K562 (cell line): ENCODE results near the gene PXMP2. TPM values are rescaled to one million over a fixed set of nuclear protein-coding genes. Genes with fewer than 3 reads are reported as not detected.

Source experiments
- ATAC-seq: fragments of 200-7000 bp; cut with Tn5 transposase; 3 replicates; pipeline ENCODE4 v1.9.1; 2020; ENCODE audit warnings: moderate library complexity
- BruUV-seq: library from RNA; stranded (reverse); fragments of 400-500 nt; replicated peaks from 2 replicates; lab custom pipeline; 2021; lab: Mats Ljungman, UMichigan
- CTCF ChIA-PET: fragments of 300-600 bp; formaldehyde crosslinking; extraction: SDS; loops from one replicate; lab custom pipeline; 2021; ENCODE audit warnings: low intra/inter-chr PET ratio; lab: Yijun Ruan, JAX
- POLR2A ChIA-PET: fragments of 300-600, 350-650 bp; sonication (Branson Sonifier 250); formaldehyde crosslinking; extraction: SDS; loops from one replicate; lab custom pipeline; 2021; ENCODE audit warnings: antibody characterized with exemption, inconsistent platforms; lab: Yijun Ruan, JAX
- DNase-seq, 4 experiments: peaks; one replicate each; pipeline versions ENCODE4 v3.0.0 to v3.0.0-alpha.2; 2011 to 2018; ENCODE audit warnings: low spot score in 3 of 4, mixed read lengths in 3 of 4; ENCODE audit errors: extremely low read depth in 1 of 4
- FAIRE-seq: peaks from 2 replicates; lab custom pipeline; 2011; peaks lifted over from hg19 to GRCh38; lab: Jason Lieb, UNC
- H2AFZ ChIP-seq: 2 replicates; pipeline ENCODE4 v1.6.0; 2011; ENCODE audit warnings: low read depth, low read length, control low read depth, inconsistent platforms
- H3K27ac ChIP-seq: fragments of 200-600 bp; 3 replicates; pipeline ENCODE4 v1.8.0; 2011; ENCODE audit warnings: low read depth, mild to moderate bottlenecking, control low read depth, inconsistent platforms, low read length, moderate library complexity, mixed read lengths; ENCODE audit errors: extremely low read depth
- H3K27me3 ChIP-seq, 2 experiments: fragments of 300-600 bp in 1 of 2; 2 replicates in 1 of 2; 3 replicates in 1 of 2; pipeline versions ENCODE4 v1.6.0 to v1.8.0; 2011; ENCODE audit warnings: inconsistent platforms in 2 of 2, low read length in 2 of 2, mild to moderate bottlenecking in 1 of 2, mixed read lengths in 1 of 2, moderate library complexity in 1 of 2; ENCODE audit not compliant: control insufficient read depth in 2 of 2, insufficient read depth in 2 of 2
- H3K36me3 ChIP-seq: fragments of 300-600 bp; 3 replicates; pipeline ENCODE4 v1.8.0; 2011; ENCODE audit warnings: mild to moderate bottlenecking, low read length, inconsistent platforms; ENCODE audit not compliant: control insufficient read depth, insufficient read depth
- H3K4me1 ChIP-seq, 2 experiments: fragments of 200-600 bp in 1 of 2; replicated peaks in 1 of 2; 2 replicates in 1 of 2; 3 replicates in 1 of 2; pipeline versions ENCODE4 v1.5.1 to v1.8.0; 2011; ENCODE audit warnings: inconsistent platforms in 2 of 2, low read length in 2 of 2, mild to moderate bottlenecking in 1 of 2, mixed read lengths in 1 of 2, moderate library complexity in 1 of 2; ENCODE audit not compliant: control insufficient read depth in 2 of 2, insufficient read depth in 2 of 2
- H3K4me2 ChIP-seq: 2 replicates; pipeline ENCODE4 v1.6.1; 2011; ENCODE audit warnings: low read length, control low read depth, inconsistent platforms, mixed read lengths; ENCODE audit not compliant: insufficient read depth
- H3K4me3 ChIP-seq: fragments of 200-600 bp; sonication (generic), shearing (Covaris generic); 2 replicates; pipeline ENCODE4 v1.5.1; 2016; ENCODE audit warnings: control low read depth, inconsistent platforms
- H3K79me2 ChIP-seq: fragments of 200-600 bp; 3 replicates; pipeline ENCODE4 v1.8.0; 2011; ENCODE audit warnings: low read length, inconsistent platforms; ENCODE audit not compliant: control insufficient read depth, insufficient read depth
- H3K9ac ChIP-seq, 2 experiments: 2 replicates each; pipeline versions ENCODE4 v1.6.0 to v1.6.1; 2011; ENCODE audit warnings: low read depth in 2 of 2, low read length in 2 of 2, control low read depth in 1 of 2, inconsistent platforms in 1 of 2, mild to moderate bottlenecking in 1 of 2, mixed read lengths in 1 of 2; ENCODE audit not compliant: insufficient read depth in 1 of 2
- H3K9me1 ChIP-seq: one replicate; pipeline ENCODE4 v1.6.0; 2011; ENCODE audit warnings: inconsistent platforms, mild to moderate bottlenecking, low read length, moderate library complexity; ENCODE audit not compliant: control insufficient read depth, insufficient read depth
- H3K9me3 ChIP-seq: replicated peaks from 2 replicates; pipeline ENCODE4 v1.5.1; 2011; ENCODE audit warnings: low read depth, low read length, inconsistent platforms; ENCODE audit not compliant: control insufficient read depth, insufficient read depth
- H4K20me1 ChIP-seq: replicated peaks from 2 replicates; pipeline ENCODE4 v1.6.1; 2011; ENCODE audit warnings: low read length, inconsistent platforms, mixed read lengths; ENCODE audit not compliant: control insufficient read depth, insufficient read depth
- KAT7 ChIP-seq: sonication (generic); formaldehyde crosslinking; IDR thresholded peaks from 2 replicates; pipeline ENCODE4 v1.8.0; 2022; ENCODE audit warnings: missing genetic modification reagents, mild to moderate bottlenecking, borderline replicate concordance
- PCBP1 ChIP-seq: fragments of 200-400 bp; formaldehyde crosslinking; IDR thresholded peaks from 2 replicates; pipeline ENCODE4 v1.6.1; 2018; ENCODE audit warnings: mild to moderate bottlenecking, low read depth, low read length; ENCODE audit not compliant: poor library complexity, severe bottlenecking
- POLR2G ChIP-seq: fragments of 200-400 bp; formaldehyde crosslinking; IDR thresholded peaks from 2 replicates; pipeline ENCODE4 v1.6.1; 2017; ENCODE audit warnings: low read depth, mild to moderate bottlenecking, antibody characterized with exemption, low read length, moderate library complexity
- RUNX1 ChIP-seq: sonication (generic); IDR thresholded peaks from 2 replicates; pipeline ENCODE4 v1.6.1; 2016; ENCODE audit warnings: antibody characterized with exemption, low read depth
- ZSCAN32 ChIP-seq: fragments of 450-650 bp; formaldehyde crosslinking; IDR thresholded peaks from 2 replicates; pipeline ENCODE4 v1.4.0; 2020; ENCODE audit warnings: mild to moderate bottlenecking, moderate library complexity
- WGBS: fragments of 100-300 bp; shearing (Covaris generic); methylation state at CpG from one replicate; pipeline ENCODE4 v1.1.6; 2016; ENCODE audit warnings: low coverage, mixed read lengths; ENCODE audit not compliant: insufficient coverage; ENCODE audit errors: missing lambda C conversion rate; 5-methylcytosine and 5-hydroxymethylcytosine counted together
- in situ Hi-C: fragments of 300-500 bp; cut with MboI; formaldehyde crosslinking; loops from 4 replicates; pipeline ENCODE4 v1.15.0; 2018; ENCODE audit warnings: inconsistent platforms, mixed read lengths
- intact Hi-C: fragments of 100-400 bp; cut with micrococcal nuclease; formaldehyde crosslinking; loops from 2 replicates; pipeline ENCODE4 v1.14.2; 2022
- polyA plus RNA-seq, 8 experiments: library from polyadenylated mRNA; depleted of rRNA in 4 of 8; stranded (reverse) in 5 of 8; unstranded in 3 of 8; fragments of >200 nt; fragmentation: Nextera tagmentation in 2 of 8; fragmentation: Illumina TruSeq in 1 of 8; extraction: Ambion mirVana in 2 of 8; extraction: Trizol in 1 of 8; gene quantifications; 2 replicates each; pipeline versions ENCODE4 v1.2.1 to v1.2.3, GENCODE V29; 2011 to 2014; ENCODE audit warnings: inconsistent platforms in 1 of 8, missing spikeins in 1 of 8
- total RNA-seq, 7 experiments: library from RNA; depleted of rRNA in 6 of 7; stranded (reverse); fragments of >200 nt in 6 of 7; fragmentation: Illumina TruSeq in 2 of 7; extraction: Trizol in 2 of 7; gene quantifications; 2 replicates each; pipeline versions ENCODE4 v1.2.1 to v1.2.3, GENCODE V29; 2011 to 2021; ENCODE audit warnings: low replicate concordance in 1 of 7
- TF ChIP-seq, protein P1 (sequence below): sonication (generic); formaldehyde crosslinking; IDR thresholded peaks from 2 replicates; pipeline ENCODE4 v1.8.1; 2023; ENCODE audit warnings: mild to moderate bottlenecking, missing genetic modification reagents

The PXMP2 gene
- total and polyA plus RNA-seq, 9 of the 15 experiments (the other 6 are each of a cell fraction or from before 2014, with no cell fraction given) = 3.0 to 66.1 (median 44.7) TPM

DNA sequence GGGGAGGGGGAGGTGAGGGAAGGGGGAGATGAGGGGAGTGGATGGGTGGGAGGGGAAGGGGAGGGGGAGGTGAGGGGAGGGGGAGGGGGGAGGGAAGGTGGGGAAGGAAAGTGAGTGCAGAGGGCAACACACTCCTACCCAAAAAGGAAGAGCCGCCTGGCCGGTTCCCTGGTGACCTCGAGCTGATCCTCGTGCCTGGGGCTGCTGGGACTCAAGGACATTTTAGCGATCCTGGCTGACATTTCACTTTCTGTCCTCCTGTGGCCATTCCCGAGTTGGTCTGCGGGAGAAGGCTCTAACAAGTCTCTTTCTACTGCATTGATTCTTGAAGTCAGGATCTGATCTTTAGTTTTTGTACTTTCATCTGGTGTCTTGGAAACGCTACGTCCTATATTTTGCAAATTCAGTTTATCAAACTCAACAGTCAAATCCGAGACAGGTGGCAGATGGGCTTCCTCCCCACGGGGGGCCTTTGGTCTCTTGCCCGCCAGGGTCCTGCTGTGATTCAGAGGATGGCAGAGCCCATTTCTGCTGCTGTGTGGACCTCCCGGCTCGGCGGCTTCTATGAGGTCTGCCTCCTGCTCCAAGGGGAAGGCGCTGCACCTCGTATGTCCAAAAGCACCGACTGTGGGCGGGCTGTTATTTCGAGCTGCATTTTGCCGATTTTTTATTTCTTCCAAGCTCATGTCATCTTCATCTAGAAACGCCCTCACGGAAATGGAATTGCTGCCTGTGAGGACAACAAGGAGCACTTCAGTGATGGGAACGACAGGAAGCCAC is 42.3 kb downstream of the PXMP2 start:
- H3K4me1 ChIP-seq = peaks cover 0 to 7% of the 10 kb centered on the region in 2 experiments; a peak in 1 of 5 replicates
- ChIA-PET POLR2A (interaction anchor here (0.9 to 1.0 kb wide), 2 partner anchors 9 kb away, joined by 3 to 4 read pairs; no protein-coding TSS in a partner anchor), CTCF (no interaction called here)
- DNase-seq (no peak), FAIRE-seq (no peak), ATAC-seq (no peak)
- WGBS = 89% methylated on average over 15 of the region's 24 CpGs
- no peaks in the 10 kb centered on the region for H3K79me2 ChIP-seq
- no peak overlapping the region for H3K9ac ChIP-seq
- intact Hi-C loops (no loop called here), in situ Hi-C loops (no loop called here)
- H3K4me3 ChIP-seq = no peak overlapping the region
- peaks cover 95% of the 10 kb centered on the region for H3K36me3 ChIP-seq
- TF ChIP-seq RUNX1 = no peak
- peak; percentile 67 for TF ChIP-seq PCBP1
- no peak for TF ChIP-seq ZSCAN32 (CRISPR knock-in tag)
- peak; percentile 40; the same call in 1 of the 2 replicates for TF ChIP-seq POLR2G
- TF ChIP-seq, protein P1, sequence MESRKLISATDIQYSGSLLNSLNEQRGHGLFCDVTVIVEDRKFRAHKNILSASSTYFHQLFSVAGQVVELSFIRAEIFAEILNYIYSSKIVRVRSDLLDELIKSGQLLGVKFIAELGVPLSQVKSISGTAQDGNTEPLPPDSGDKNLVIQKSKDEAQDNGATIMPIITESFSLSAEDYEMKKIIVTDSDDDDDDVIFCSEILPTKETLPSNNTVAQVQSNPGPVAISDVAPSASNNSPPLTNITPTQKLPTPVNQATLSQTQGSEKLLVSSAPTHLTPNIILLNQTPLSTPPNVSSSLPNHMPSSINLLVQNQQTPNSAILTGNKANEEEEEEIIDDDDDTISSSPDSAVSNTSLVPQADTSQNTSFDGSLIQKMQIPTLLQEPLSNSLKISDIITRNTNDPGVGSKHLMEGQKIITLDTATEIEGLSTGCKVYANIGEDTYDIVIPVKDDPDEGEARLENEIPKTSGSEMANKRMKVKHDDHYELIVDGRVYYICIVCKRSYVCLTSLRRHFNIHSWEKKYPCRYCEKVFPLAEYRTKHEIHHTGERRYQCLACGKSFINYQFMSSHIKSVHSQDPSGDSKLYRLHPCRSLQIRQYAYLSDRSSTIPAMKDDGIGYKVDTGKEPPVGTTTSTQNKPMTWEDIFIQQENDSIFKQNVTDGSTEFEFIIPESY (CRISPR knock-in tag) = peak; percentile 82
- TF ChIP-seq KAT7 (CRISPR knock-in tag) = no peak
- no peak overlapping the region for H3K4me2 ChIP-seq
- H2AFZ ChIP-seq = no peak overlapping the region
- H3K27ac ChIP-seq = no peak overlapping the region
- no peaks in the 10 kb centered on the region for H3K27me3 ChIP-seq
- no peaks in the 10 kb centered on the region; the same call in 1 of the 2 replicates for H4K20me1 ChIP-seq
- no peaks in the 10 kb centered on the region for H3K9me1 ChIP-seq
- peaks cover 6% of the 10 kb centered on the region; the same call in 1 of the 2 replicates for H3K9me3 ChIP-seq
- BruUV-seq = no TSS peak
